ENCODE measurements around the gene TCF7L2.

GRCh38 chr10:113000876-113001598 is 51.0 kb downstream of the TCF7L2 start:
- TF ChIP-seq CTCF (IDR thresholded peaks at IDR 0.05; ENCODE audit: low read depth, low read length) (no peak), EZH2phosphoT487 (IDR thresholded peaks at IDR 0.05; ENCODE audit: low read depth) (no peak)

All from OCI-LY3 (cell line).